ENCODE measurements around the gene FMOD.

DNA sequence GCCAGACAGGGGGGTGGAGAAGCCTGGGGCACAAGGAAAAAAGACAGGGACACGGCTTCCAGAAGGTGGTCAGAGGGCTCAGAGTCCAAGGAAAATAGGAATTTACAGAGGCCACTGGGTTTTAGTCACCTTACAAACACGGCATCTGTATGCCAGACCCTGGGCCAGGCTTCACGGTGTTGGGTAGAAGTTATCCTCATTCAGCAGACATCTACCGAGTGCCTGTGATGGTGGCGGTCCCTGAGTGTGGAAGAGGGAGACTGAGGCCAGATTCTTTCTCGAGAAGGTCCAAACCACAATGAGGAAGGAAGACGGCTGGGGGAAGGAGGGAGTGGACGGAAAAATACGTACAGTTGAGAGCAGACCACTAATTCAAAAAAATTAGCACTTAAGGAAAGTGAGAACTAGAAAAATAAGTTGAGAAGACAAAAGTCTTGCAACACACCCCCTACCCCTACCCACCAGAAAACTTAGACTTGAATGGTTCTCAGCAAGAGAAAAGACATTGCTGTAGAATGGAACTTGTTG, 46.5 kb downstream of the FMOD start:
- TF ChIP-seq EZH2phosphoT487 (IDR thresholded peaks at IDR 0.05) (no peak), EZH2 (IDR thresholded peaks at IDR 0.05) (no peak)

All from neural progenitor cell (in vitro differentiated cells).